MM.1S (cell line): Measurements from ENCODE around the gene C12orf75.
A peak's percentile ranks its signal among the peaks of the same experiment; 100 is the strongest.

Experiments
- DNase-seq: peaks from one replicate; pipeline ENCODE4 v3.0.0-alpha.2; 2015
- H2AFZ ChIP-seq: fragments of 300-600 bp; sonication (generic); 2 replicates; pipeline ENCODE4 v1.6.0; 2016; ENCODE audit warnings: antibody characterized with exemption, low read length
- H3F3A ChIP-seq: fragments of 300-600 bp; sonication (generic); 2 replicates; pipeline ENCODE4 v1.6.1; 2016; ENCODE audit warnings: mild to moderate bottlenecking, antibody characterized with exemption, low read length, moderate library complexity, mixed read lengths; ENCODE audit not compliant: insufficient read depth
- H3K27ac ChIP-seq: fragments of 300-600 bp; sonication (generic); 2 replicates; pipeline ENCODE4 v1.5.1; 2016; ENCODE audit warnings: mild to moderate bottlenecking, low read length
- H3K27me3 ChIP-seq: fragments of 300-600 bp; sonication (generic); replicated peaks from 2 replicates; pipeline ENCODE4 v1.6.0; 2016; ENCODE audit warnings: low read length; ENCODE audit not compliant: insufficient read depth
- H3K36me3 ChIP-seq: fragments of 300-600 bp; sonication (generic); replicated peaks from 2 replicates; pipeline ENCODE4 v1.6.1; 2016; ENCODE audit warnings: mild to moderate bottlenecking, low read length, mixed read lengths; ENCODE audit not compliant: insufficient read depth
- H3K4me1 ChIP-seq: fragments of 300-600 bp; sonication (generic); 2 replicates; pipeline ENCODE4 v1.6.1; 2016; ENCODE audit warnings: low read length, mixed read lengths
- H3K4me2 ChIP-seq: fragments of 300-600 bp; sonication (generic); 2 replicates; pipeline ENCODE4 v1.6.0; 2016; ENCODE audit warnings: low read depth, low read length
- H3K4me3 ChIP-seq: fragments of 300-600 bp; sonication (generic); 2 replicates; pipeline ENCODE4 v1.5.1; 2016; ENCODE audit warnings: low read length, mixed read lengths
- H3K79me2 ChIP-seq: fragments of 300-600 bp; sonication (generic); 2 replicates; pipeline ENCODE4 v1.6.1; 2016; ENCODE audit warnings: mixed run types, low read length, mixed read lengths
- H3K9ac ChIP-seq: fragments of 300-600 bp; sonication (generic); 2 replicates; pipeline ENCODE4 v1.6.1; 2016; ENCODE audit warnings: low read length, mixed read lengths
- H3K9me2 ChIP-seq: fragments of 300-600 bp; sonication (generic); replicated peaks from 2 replicates; pipeline ENCODE4 v1.6.1; 2016; ENCODE audit warnings: mild to moderate bottlenecking, low read length, mixed read lengths; ENCODE audit not compliant: insufficient read depth
- H3K9me3 ChIP-seq: fragments of 300-600 bp; sonication (generic); replicated peaks from 2 replicates; pipeline ENCODE4 v1.6.1; 2016; ENCODE audit warnings: mild to moderate bottlenecking, low read length, mixed read lengths; ENCODE audit not compliant: insufficient read depth
- H4K20me1 ChIP-seq: fragments of 300-600 bp; sonication (generic); 2 replicates; pipeline ENCODE4 v1.6.1; 2016; ENCODE audit warnings: mild to moderate bottlenecking, low read length, moderate library complexity, mixed read lengths; ENCODE audit not compliant: insufficient read depth
- CTCF ChIP-seq: fragments of 300-600 bp; sonication (generic); IDR thresholded peaks from 2 replicates; pipeline ENCODE4 v1.5.1; 2016; ENCODE audit warnings: antibody characterized with exemption, low read length, mixed read lengths
- EZH2 ChIP-seq: fragments of 300-600 bp; sonication (generic); optimal IDR thresholded peaks from 2 replicates; pipeline ENCODE3; 2017; ENCODE audit warnings: low read depth, mild to moderate bottlenecking, antibody characterized with exemption, low read length, mixed read lengths
- EZH2phosphoT487 ChIP-seq: fragments of 300-600 bp; sonication (generic); IDR thresholded peaks from 2 replicates; pipeline ENCODE4 v1.6.1; 2018; ENCODE audit warnings: antibody characterized with exemption, low read length

The C12orf75 gene

GRCh38 chr12:105321125-105321524, 9.4 kb upstream of the C12orf75 start:
- H3K4me3 ChIP-seq: no peak overlapping the region
- H3K4me1 ChIP-seq: no peaks in the 10 kb centered on the region
- H3F3A ChIP-seq: no peaks in the 10 kb centered on the region
- H3K4me2 ChIP-seq: no peak overlapping the region
- no peak overlapping the region for H2AFZ ChIP-seq
- no peak overlapping the region for H3K27ac ChIP-seq
- TF ChIP-seq CTCF: peak; percentile 8; the same call in 1 of the 2 replicates
- TF ChIP-seq EZH2phosphoT487: no peak
- no peaks in the 10 kb centered on the region for H3K79me2 ChIP-seq
- no peak overlapping the region for H3K9ac ChIP-seq
- no peaks in the 10 kb centered on the region for H3K9me3 ChIP-seq
- no peak for DNase-seq
- H3K27me3 ChIP-seq: no peaks in the 10 kb centered on the region
- no peaks in the 10 kb centered on the region for H3K9me2 ChIP-seq
- no peaks in the 10 kb centered on the region for H4K20me1 ChIP-seq
- H3K36me3 ChIP-seq: no peaks in the 10 kb centered on the region

- Histone ChIP-seq H3K4me3 (no peak overlapping the region), H3K9me3 (no peaks in the 10 kb centered on the region), H4K20me1 (no peaks in the 10 kb centered on the region), H3K27me3 (no peaks in the 10 kb centered on the region), H3K9me2 (no peaks in the 10 kb centered on the region), H3K36me3 (no peaks in the 10 kb centered on the region), H3K79me2 (no peaks in the 10 kb centered on the region), H2AFZ (no peak overlapping the region), H3F3A (peaks cover 4% of the 10 kb centered on the region; the same call in 1 of the 2 replicates), H3K27ac (no peak overlapping the region), H3K4me2 (no peak overlapping the region), H3K4me1 (peaks cover 6% of the 10 kb centered on the region; the same call in 1 of the 2 replicates), H3K9ac (no peak overlapping the region)
- DNase-seq: no peak
- no peak for TF ChIP-seq EZH2phosphoT487
- no peak for TF ChIP-seq EZH2
- no peak for TF ChIP-seq CTCF
These were observed 8.4 kb upstream of the C12orf75 start for GRCh38 chr12:105322070-105322469.

GRCh38 chr12:105324704-105325103, 5.8 kb upstream of the C12orf75 start:
- Histone ChIP-seq H3K27ac (no peak overlapping the region), H3K79me2 (no peaks in the 10 kb centered on the region), H3F3A (peaks cover 7% of the 10 kb centered on the region), H3K4me3 (no peak overlapping the region), H3K4me2 (no peak overlapping the region), H3K9me2 (no peaks in the 10 kb centered on the region), H3K27me3 (no peaks in the 10 kb centered on the region), H3K4me1 (peaks cover 7% of the 10 kb centered on the region; the same call in 1 of the 2 replicates), H4K20me1 (no peaks in the 10 kb centered on the region), H3K9me3 (no peaks in the 10 kb centered on the region), H3K9ac (no peak overlapping the region), H2AFZ (no peak overlapping the region), H3K36me3 (no peaks in the 10 kb centered on the region)
- TF ChIP-seq CTCF (no peak), EZH2 (no peak), EZH2phosphoT487 (no peak)
- no peak for DNase-seq
